OCI-LY7 (cell line): Measurements from ENCODE around the gene ASB13. TPM values are rescaled to one million over a fixed set of nuclear protein-coding genes. Genes with fewer than 3 reads are reported as not detected.

Experiments used
- BruUV-seq: library from RNA; stranded (reverse); fragments of 400-500 nt; replicated peaks from 2 replicates; lab custom pipeline; 2021; lab: Mats Ljungman, UMichigan
- CTCF ChIA-PET: fragments of 300-600 bp; sonication (Branson Sonifier 250); formaldehyde crosslinking; loops from one replicate; lab custom pipeline; 2022; ENCODE audit warnings: antibody characterized with exemption; ENCODE audit not compliant: unreplicated experiment; lab: Charles Lee
- POLR2A ChIA-PET: fragments of 300-600 bp; sonication (Branson Sonifier 250); formaldehyde crosslinking; loops from one replicate; lab custom pipeline; 2022; ENCODE audit warnings: antibody characterized with exemption; lab: Charles Lee
- DNase-seq: peaks from one replicate; pipeline ENCODE4 v3.0.0-alpha.2; 2015; ENCODE audit warnings: low spot score
- H2AFZ ChIP-seq: fragments of 200-600 bp; sonication (generic), shearing (Covaris generic); 2 replicates; pipeline ENCODE4 v1.6.1; 2014; ENCODE audit warnings: mild to moderate bottlenecking, antibody characterized with exemption, low read length, moderate library complexity
- H3K27ac ChIP-seq: fragments of 200-600 bp; sonication (generic); 2 replicates; pipeline ENCODE4 v1.5.1; 2014; ENCODE audit warnings: mixed run types, low read depth, mild to moderate bottlenecking, moderate library complexity, low read length, inconsistent platforms; ENCODE audit not compliant: poor library complexity, severe bottlenecking
- H3K36me3 ChIP-seq: fragments of 200-600 bp; sonication (generic); 2 replicates; pipeline ENCODE4 v1.6.1; 2014; ENCODE audit warnings: mild to moderate bottlenecking, antibody characterized with exemption, low read length, moderate library complexity, mixed read lengths; ENCODE audit not compliant: insufficient read depth
- H3K4me1 ChIP-seq: fragments of 200-600 bp; sonication (generic); 2 replicates; pipeline ENCODE4 v1.5.1; 2014; ENCODE audit warnings: mild to moderate bottlenecking, low read length; ENCODE audit not compliant: insufficient read depth, poor library complexity, severe bottlenecking
- H3K4me2 ChIP-seq: fragments of 200-600 bp; sonication (generic); 2 replicates; pipeline ENCODE4 v1.6.1; 2014; ENCODE audit warnings: mild to moderate bottlenecking, low read length
- H3K4me3 ChIP-seq: fragments of 200-600 bp; sonication (generic); 2 replicates; pipeline ENCODE4 v1.5.1; 2014; ENCODE audit warnings: mild to moderate bottlenecking, low read depth, low read length; ENCODE audit not compliant: poor library complexity, severe bottlenecking
- H3K79me2 ChIP-seq: fragments of 200-600 bp; sonication (generic); 2 replicates; pipeline ENCODE4 v1.6.1; 2016; ENCODE audit warnings: low read depth, mild to moderate bottlenecking, low read length, moderate library complexity, mixed read lengths; ENCODE audit not compliant: insufficient read depth
- H3K9me2 ChIP-seq: fragments of 200-600 bp; sonication (generic); 2 replicates; pipeline ENCODE4 v1.6.1; 2016; ENCODE audit warnings: mild to moderate bottlenecking, low read length, mixed read lengths; ENCODE audit not compliant: insufficient read depth
- H3K9me3 ChIP-seq: fragments of 200-600 bp; sonication (generic); 2 replicates; pipeline ENCODE4 v1.6.1; 2014; ENCODE audit warnings: mild to moderate bottlenecking, mixed run types, low read length, mixed read lengths
- H4K20me1 ChIP-seq: fragments of 200-600 bp; sonication (generic); 2 replicates; pipeline ENCODE4 v1.6.1; 2014; ENCODE audit warnings: mild to moderate bottlenecking, antibody characterized with exemption, low read length, moderate library complexity, mixed read lengths; ENCODE audit not compliant: insufficient read depth
- EZH2phosphoT487 ChIP-seq: fragments of 200-600 bp; sonication (generic); IDR thresholded peaks from 2 replicates; pipeline ENCODE4 v1.6.1; 2018; ENCODE audit warnings: low read depth, borderline replicate concordance, mild to moderate bottlenecking, mixed run types, antibody characterized with exemption, low read length, moderate library complexity, mixed read lengths
- intact Hi-C: fragments of 100-400 bp; cut with micrococcal nuclease; formaldehyde crosslinking; loops from one replicate; pipeline ENCODE4 v1.10.0; 2022; ENCODE audit not compliant: unreplicated experiment
- total RNA-seq, 2 experiments: library from RNA; depleted of rRNA in 1 of 2; stranded (reverse); fragments of >200 nt in 1 of 2; shearing (Covaris generic) in 1 of 2; gene quantifications; 2 replicates each; pipeline ENCODE4 v1.2.3, GENCODE V29; 2014 to 2022
- TF ChIP-seq, protein P1 (sequence below): fragments of 200-600 bp; sonication (generic); conservative IDR thresholded peaks from 2 replicates; pipeline ENCODE4 v1.5.1; 2014; ENCODE audit warnings: mild to moderate bottlenecking, antibody characterized with exemption, low read length, moderate library complexity, mixed read lengths

ASB13 gene
- total RNA-seq, 2 experiments from 2014 or later = 25.6 to 108 TPM

DNA sequence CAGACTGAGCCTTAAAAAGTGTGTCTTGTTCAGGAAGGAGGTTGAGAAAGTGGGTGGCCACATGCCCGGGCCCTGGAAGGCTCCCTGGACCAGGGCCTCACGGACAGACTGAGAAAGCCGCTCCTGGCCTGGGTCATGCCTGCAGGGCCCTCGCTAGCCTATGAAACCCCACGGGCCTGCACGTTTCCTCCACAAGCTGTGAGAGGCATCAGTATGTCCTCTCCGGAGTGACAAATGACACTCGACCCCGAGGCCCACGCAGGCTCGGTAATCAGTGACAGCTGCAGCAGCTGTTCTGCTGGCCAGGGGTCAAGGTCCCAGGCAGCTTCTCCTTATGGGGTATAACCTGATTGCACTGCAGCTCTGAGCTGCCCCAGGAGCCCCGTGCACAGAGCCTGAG lies 47.6 kb downstream of the ASB13 start:
- Histone ChIP-seq H3K9me3 (no peaks in the 10 kb centered on the region), H3K4me3 (no peak overlapping the region), H3K79me2 (no peaks in the 10 kb centered on the region), H3K36me3 (no peaks in the 10 kb centered on the region), H2AFZ (no peak overlapping the region), H3K4me2 (no peak overlapping the region), H3K9me2 (no peaks in the 10 kb centered on the region), H4K20me1 (no peaks in the 10 kb centered on the region), H3K4me1 (peaks cover 6% of the 10 kb centered on the region), H3K27ac (no peak overlapping the region)
- DNase-seq = no peak
- no TSS peak for BruUV-seq
- ChIA-PET CTCF (no interaction called here), POLR2A (no interaction called here)
- intact Hi-C loops = no loop called here
- no peak for TF ChIP-seq EZH2phosphoT487
- TF ChIP-seq, protein P1, sequence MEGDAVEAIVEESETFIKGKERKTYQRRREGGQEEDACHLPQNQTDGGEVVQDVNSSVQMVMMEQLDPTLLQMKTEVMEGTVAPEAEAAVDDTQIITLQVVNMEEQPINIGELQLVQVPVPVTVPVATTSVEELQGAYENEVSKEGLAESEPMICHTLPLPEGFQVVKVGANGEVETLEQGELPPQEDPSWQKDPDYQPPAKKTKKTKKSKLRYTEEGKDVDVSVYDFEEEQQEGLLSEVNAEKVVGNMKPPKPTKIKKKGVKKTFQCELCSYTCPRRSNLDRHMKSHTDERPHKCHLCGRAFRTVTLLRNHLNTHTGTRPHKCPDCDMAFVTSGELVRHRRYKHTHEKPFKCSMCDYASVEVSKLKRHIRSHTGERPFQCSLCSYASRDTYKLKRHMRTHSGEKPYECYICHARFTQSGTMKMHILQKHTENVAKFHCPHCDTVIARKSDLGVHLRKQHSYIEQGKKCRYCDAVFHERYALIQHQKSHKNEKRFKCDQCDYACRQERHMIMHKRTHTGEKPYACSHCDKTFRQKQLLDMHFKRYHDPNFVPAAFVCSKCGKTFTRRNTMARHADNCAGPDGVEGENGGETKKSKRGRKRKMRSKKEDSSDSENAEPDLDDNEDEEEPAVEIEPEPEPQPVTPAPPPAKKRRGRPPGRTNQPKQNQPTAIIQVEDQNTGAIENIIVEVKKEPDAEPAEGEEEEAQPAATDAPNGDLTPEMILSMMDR = no peak

DNA sequence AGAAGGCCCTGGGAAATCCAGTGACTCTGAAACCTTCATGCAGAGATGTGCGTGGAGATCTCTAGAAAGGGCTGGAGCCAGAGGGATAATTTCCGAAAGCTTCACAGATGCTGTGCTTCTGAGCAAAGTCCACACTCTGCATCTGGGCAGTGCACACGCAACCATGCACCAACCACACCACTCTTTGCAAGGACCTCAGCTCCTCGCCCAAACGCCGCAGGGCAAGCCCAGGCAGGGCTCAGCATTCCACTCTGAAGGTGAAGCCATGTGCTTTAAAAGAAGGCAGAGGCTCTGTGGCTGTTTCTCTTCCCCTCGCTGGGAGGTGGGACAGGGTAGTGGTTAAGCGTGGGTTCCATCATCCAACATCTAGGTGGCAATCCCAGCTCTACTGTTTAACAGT lies 48.4 kb downstream of the ASB13 start:
- DNase-seq = no peak
- H3K27ac ChIP-seq = no peak overlapping the region
- no peak overlapping the region for H2AFZ ChIP-seq
- no peak overlapping the region for H3K4me3 ChIP-seq
- BruUV-seq = no TSS peak
- H3K36me3 ChIP-seq = no peaks in the 10 kb centered on the region
- H3K4me2 ChIP-seq = no peak overlapping the region
- no peaks in the 10 kb centered on the region for H3K79me2 ChIP-seq
- no peaks in the 10 kb centered on the region for H3K9me2 ChIP-seq
- no peaks in the 10 kb centered on the region for H3K9me3 ChIP-seq
- H4K20me1 ChIP-seq = no peaks in the 10 kb centered on the region
- POLR2A ChIA-PET = no interaction called here
- CTCF ChIA-PET = no interaction called here
- no peaks in the 10 kb centered on the region for H3K4me1 ChIP-seq
- TF ChIP-seq, protein P1 = no peak
- TF ChIP-seq EZH2phosphoT487 = no peak
- intact Hi-C loops = no loop called here

DNA sequence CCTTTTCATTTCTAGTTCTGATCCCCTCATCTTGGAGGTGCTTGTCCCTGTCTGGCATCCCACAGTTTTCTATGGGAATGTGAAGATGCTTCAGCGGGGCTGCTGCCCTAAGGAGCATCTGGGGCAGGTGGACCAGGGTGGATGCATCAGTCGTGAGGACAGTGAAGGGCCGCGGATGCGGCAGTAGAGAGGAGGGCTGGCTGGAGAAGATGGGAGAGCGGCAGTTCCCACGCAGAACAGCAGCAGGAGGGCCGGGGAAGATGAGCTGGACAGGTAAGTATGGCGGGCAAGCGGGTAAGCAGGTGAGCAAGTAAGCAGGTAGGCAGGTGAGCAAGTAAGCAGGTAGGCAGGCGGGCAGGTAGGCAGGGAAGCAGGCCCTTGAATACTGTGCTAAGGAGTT lies 48.9 kb downstream of the ASB13 start:
- Histone ChIP-seq H3K9me2 (no peaks in the 10 kb centered on the region), H3K4me1 (no peaks in the 10 kb centered on the region), H3K4me2 (no peak overlapping the region), H3K27ac (no peak overlapping the region), H3K9me3 (no peaks in the 10 kb centered on the region), H3K79me2 (no peaks in the 10 kb centered on the region), H4K20me1 (no peaks in the 10 kb centered on the region), H2AFZ (no peak overlapping the region), H3K4me3 (no peak overlapping the region), H3K36me3 (no peaks in the 10 kb centered on the region)
- intact Hi-C loops = no loop called here
- DNase-seq = no peak
- BruUV-seq = no TSS peak
- POLR2A ChIA-PET = no interaction called here
- CTCF ChIA-PET = no interaction called here
- TF ChIP-seq, protein P1 = no peak
- TF ChIP-seq EZH2phosphoT487 = no peak
